Activated CD4-positive, alpha-beta T cell treated with anti-CD3 and anti-CD28 coated beads, Interleukin-2, amount 50 U/mL, for 16 hours (primary cell): ENCODE data around the gene GOLGA6L24.
"Not testable (repeated sequence)": the region's sequence is repeated elsewhere in the genome, so short reads cannot be mapped to it uniquely, and the experiment has no call there.

Experiments
- DNase-seq: peaks from one replicate; pipeline ENCODE4 v3.0.0-alpha.2; 2020

Gene GOLGA6L24

GRCh38 chr15:28357984-28358383, at the start of gene GOLGA6L24:
Gene GOLGA6L24, minus strand, starts transcription at chr15:28358084. Its CDS starts 61 bp downstream, at chr15:28358023.
- DNase-seq, result not testable (repeated sequence)

DNA sequence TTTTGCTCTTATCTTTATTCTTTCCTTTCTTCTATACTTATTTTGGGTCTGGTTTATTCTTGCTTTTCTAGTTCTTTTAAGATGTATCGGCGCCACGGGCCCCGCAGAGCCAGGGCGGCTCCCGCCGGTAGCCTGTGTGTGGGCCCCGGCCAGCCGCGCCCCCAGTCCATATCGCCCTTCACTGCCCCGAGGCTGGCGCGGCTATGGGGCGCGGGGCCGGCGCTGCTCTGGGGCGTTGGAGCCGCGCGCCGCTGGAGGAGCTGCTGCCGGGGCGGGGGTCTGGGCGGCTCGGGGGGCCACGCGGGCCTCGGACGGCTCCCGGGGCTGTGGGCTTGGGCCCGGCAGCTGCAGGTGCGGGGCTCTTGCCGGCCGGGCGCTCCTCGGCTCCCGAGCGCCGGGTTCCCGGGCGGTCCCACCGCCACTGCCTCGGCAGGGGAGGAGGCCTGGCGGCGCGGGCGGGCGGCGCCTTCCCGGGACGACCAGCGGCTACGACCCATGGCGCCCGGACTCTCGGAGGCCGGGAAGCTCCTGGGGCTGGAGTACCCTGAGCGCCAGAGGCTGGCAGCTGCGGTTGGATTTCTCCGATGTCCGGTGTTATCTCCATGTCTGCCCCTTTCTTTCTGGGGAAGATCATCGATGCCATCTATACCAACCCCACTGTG, 45.0 kb upstream of the GOLGA6L24 start:
- DNase-seq, result not testable (repeated sequence)

DNA sequence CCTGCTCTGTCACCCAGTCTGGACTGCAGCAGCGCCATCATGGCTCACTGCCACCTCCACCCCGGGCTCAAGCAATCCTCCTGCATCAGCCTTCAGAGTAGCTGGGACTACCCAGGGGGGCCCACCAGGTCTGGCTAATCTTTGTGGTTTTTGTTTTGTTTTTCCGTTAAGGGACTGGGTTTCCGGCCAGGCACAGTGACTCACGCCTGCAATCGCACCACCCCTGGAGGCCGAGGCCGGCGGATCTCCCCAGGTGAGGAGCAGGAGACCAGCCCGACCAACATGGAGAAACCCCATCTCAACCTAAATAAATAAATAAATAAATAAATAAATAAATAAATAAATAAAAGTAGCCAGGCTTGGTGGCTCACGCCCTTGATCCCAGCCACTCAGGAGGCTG, 38.1 kb upstream of the GOLGA6L24 start:
- not testable (repeated sequence) for DNase-seq

- peak; percentile 14 for DNase-seq
Observed at GRCh38 chr15:28380053-28380452, 22.2 kb upstream of the GOLGA6L24 start.

DNA sequence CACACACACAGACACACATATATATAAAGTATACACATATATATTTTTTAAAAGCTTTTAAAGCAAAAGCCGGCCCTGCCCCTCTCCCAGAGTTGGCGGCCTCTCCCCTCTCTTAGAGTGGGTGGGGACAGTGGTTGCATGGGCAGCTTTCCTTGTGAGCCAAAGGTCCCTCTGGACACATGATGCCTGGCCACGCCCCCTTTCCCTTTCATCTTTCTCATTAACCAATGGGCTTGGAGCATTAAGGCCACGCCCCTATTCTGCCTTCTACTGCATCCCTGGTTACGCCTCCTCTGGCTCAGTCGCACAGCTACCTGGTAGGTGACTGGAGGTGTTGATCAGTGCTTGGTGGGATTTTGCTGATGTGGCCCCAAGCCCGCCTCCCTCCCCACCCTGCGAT, 20.5 kb upstream of the GOLGA6L24 start, which contains the start of gene GOLGA8F:
Gene GOLGA8F (plus strand): TSS at position 301 of the 400 bp plus-strand sequence. CDS start 98 bp downstream, at position 399.
- not testable (repeated sequence) for DNase-seq

- not testable (repeated sequence) for DNase-seq
Observed at GRCh38 chr15:28365502-28365901, 7.6 kb upstream of the GOLGA6L24 start.

DNA sequence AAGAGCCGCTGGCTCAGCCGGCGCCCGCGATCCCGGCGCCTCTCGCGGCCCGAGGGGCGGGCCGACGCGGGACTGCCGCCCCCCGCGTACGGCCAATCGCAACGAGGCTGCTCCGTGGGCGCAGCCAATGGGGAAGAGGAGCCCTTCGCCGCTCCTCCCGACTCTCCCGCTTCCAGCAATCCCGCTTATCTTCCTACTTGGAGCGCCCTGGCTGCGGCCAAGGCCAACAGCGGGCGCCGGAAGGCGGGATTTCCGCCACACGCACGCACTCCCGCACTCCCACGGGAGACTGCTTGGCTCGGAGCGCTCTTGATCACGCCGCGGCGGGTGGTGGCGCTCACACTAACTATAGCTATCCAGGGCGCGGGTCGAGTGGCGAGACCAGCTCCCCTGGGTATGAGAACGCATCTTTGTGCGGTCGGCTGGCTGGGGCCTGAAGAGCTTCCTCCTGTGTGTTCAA, 35.7 kb downstream of the GOLGA6L24 start, which contains the start of gene HERC2:
Gene HERC2 (minus strand): TSS at position 51 of the 460 bp plus-strand sequence. CDS start 746 bp downstream, outside the sequence.
- not testable (repeated sequence) for DNase-seq

GRCh38 chr15:28321358-28322078, 36.4 kb downstream of the GOLGA6L24 start:
- DNase-seq, result not testable (repeated sequence)

- DNase-seq, result not testable (repeated sequence)
Observed at GRCh38 chr15:28319725-28320124, 38.2 kb downstream of the GOLGA6L24 start.

GRCh38 chr15:28318828-28319227, 39.1 kb downstream of the GOLGA6L24 start:
- DNase-seq, result not testable (repeated sequence)

DNA sequence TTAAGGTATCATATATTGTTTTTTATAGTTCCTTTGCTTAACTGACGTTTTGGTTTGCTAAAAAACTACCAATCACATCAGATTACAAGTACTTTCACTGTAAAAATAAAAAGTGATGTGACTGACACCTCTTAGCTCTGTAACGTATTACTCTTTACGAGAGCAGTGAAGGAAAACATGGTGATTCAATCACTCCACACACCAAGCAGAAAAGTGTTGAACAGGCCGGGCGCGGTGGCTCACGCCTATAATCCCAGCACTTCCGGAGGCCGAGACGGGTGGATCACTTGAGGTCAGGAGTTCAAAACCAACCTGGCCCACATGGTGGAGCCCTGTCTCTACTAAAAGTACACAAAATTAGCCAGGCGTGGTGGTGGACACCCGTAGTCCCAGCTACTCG, 39.8 kb downstream of the GOLGA6L24 start:
- DNase-seq, result not testable (repeated sequence)

GRCh38 chr15:28316958-28317357, 40.9 kb downstream of the GOLGA6L24 start:
- not testable (repeated sequence) for DNase-seq

GRCh38 chr15:28310454-28310853, 47.4 kb downstream of the GOLGA6L24 start:
- DNase-seq, result not testable (repeated sequence)

DNA sequence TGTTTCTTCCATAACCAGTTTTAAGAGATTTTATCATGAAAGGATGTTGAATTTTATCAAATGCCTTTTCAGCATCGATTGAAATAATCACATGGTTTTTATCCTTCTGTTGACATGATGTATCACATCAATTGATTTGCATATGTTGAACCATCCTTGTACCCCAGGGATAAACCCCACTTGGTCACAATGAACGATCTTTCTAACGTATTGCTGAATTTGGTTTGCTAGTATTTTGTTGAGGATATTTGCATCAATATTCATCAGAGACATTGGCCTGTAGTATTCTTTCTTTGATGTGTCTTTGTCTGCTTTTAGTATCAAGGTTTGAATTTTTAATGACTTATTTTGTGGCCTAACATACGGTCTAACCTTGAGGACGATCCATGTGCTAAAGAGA, 49.2 kb downstream of the GOLGA6L24 start:
- DNase-seq, result not testable (repeated sequence)
